Measurements from ENCODE around the gene CYP3A7.

The CYP3A7 gene

GRCh38 chr7:99685129-99685758 is 49.8 kb downstream of the CYP3A7 start:
- no peak for FAIRE-seq

GRCh38 chr7:99679400-99680191 is 55.4 kb downstream of the CYP3A7 start, which contains the start of gene CYP3A5:
TSS of gene CYP3A5 (minus strand) at chr7:99679996. CDS start at chr7:99679896, 100 bp downstream.
- no peak for TF ChIP-seq POLR2A (IDR thresholded peaks at IDR 0.05; ENCODE audit: low read depth, low read length)
- TF ChIP-seq POU2F2 (IDR thresholded peaks at IDR 0.05; ENCODE audit: low read depth, low read length): no peak
- TF ChIP-seq TAF1 (IDR thresholded peaks at IDR 0.05; ENCODE audit: low read depth, low read length): no peak
- no peak for TF ChIP-seq SPI1 (IDR thresholded peaks at IDR 0.05; ENCODE audit: low read depth, low read length)
- no peak for TF ChIP-seq POLR2AphosphoS5 (IDR thresholded peaks at IDR 0.05; ENCODE audit: low read depth, low read length)
- TF ChIP-seq PAX5 (IDR thresholded peaks at IDR 0.05; ENCODE audit: insufficient read depth, low read length, severe bottlenecking): no peak
- no peak for FAIRE-seq
- DNase-seq (ENCODE audit: insufficient read length, low spot score): no peak

More at GRCh38 chr7:99685129-99685758, 49.8 kb downstream of the CYP3A7 start:
- no peak for DNase-seq (ENCODE audit: insufficient read length, low spot score)
- TF ChIP-seq PAX5 (IDR thresholded peaks at IDR 0.05; ENCODE audit: insufficient read depth, low read length, severe bottlenecking) (no peak), SPI1 (IDR thresholded peaks at IDR 0.05; ENCODE audit: low read depth, low read length) (no peak), POLR2AphosphoS5 (IDR thresholded peaks at IDR 0.05; ENCODE audit: low read depth, low read length) (no peak), POU2F2 (IDR thresholded peaks at IDR 0.05; ENCODE audit: low read depth, low read length) (no peak), TAF1 (IDR thresholded peaks at IDR 0.05; ENCODE audit: low read depth, low read length) (no peak), POLR2A (IDR thresholded peaks at IDR 0.05; ENCODE audit: low read depth, low read length) (no peak)

GRCh38 chr7:99679032-99679399 is 56.0 kb downstream of the CYP3A7 start:
- TF ChIP-seq POU2F2 (IDR thresholded peaks at IDR 0.05; ENCODE audit: low read depth, low read length): no peak
- TF ChIP-seq TAF1 (IDR thresholded peaks at IDR 0.05; ENCODE audit: low read depth, low read length): no peak
- no peak for TF ChIP-seq SPI1 (IDR thresholded peaks at IDR 0.05; ENCODE audit: low read depth, low read length)
- no peak for TF ChIP-seq PAX5 (IDR thresholded peaks at IDR 0.05; ENCODE audit: insufficient read depth, low read length, severe bottlenecking)
- no peak for TF ChIP-seq POLR2A (IDR thresholded peaks at IDR 0.05; ENCODE audit: low read depth, low read length)
- TF ChIP-seq POLR2AphosphoS5 (IDR thresholded peaks at IDR 0.05; ENCODE audit: low read depth, low read length): no peak
- FAIRE-seq: no peak
- DNase-seq (ENCODE audit: insufficient read length, low spot score): no peak

- FAIRE-seq (no peak), DNase-seq (ENCODE audit: insufficient read length, low spot score) (no peak)
- TF ChIP-seq TAF1 (IDR thresholded peaks at IDR 0.05; ENCODE audit: low read depth, low read length): no peak
- TF ChIP-seq SPI1 (IDR thresholded peaks at IDR 0.05; ENCODE audit: low read depth, low read length): no peak
- TF ChIP-seq PAX5 (IDR thresholded peaks at IDR 0.05; ENCODE audit: insufficient read depth, low read length, severe bottlenecking): no peak
- no peak for TF ChIP-seq POLR2A (IDR thresholded peaks at IDR 0.05; ENCODE audit: low read depth, low read length)
- TF ChIP-seq POU2F2 (IDR thresholded peaks at IDR 0.05; ENCODE audit: low read depth, low read length): no peak
- no peak for TF ChIP-seq POLR2AphosphoS5 (IDR thresholded peaks at IDR 0.05; ENCODE audit: low read depth, low read length)
Measured at GRCh38 chr7:99677648-99678045, 57.3 kb downstream of the CYP3A7 start.

GRCh38 chr7:99677013-99677647 is 57.9 kb downstream of the CYP3A7 start:
- TF ChIP-seq SPI1 (IDR thresholded peaks at IDR 0.05; ENCODE audit: low read depth, low read length) (no peak), POLR2A (IDR thresholded peaks at IDR 0.05; ENCODE audit: low read depth, low read length) (no peak), TAF1 (IDR thresholded peaks at IDR 0.05; ENCODE audit: low read depth, low read length) (no peak), POU2F2 (IDR thresholded peaks at IDR 0.05; ENCODE audit: low read depth, low read length) (no peak), PAX5 (IDR thresholded peaks at IDR 0.05; ENCODE audit: insufficient read depth, low read length, severe bottlenecking) (no peak)
- FAIRE-seq: no peak
- no peak for DNase-seq (ENCODE audit: insufficient read length, low spot score)

- FAIRE-seq (no peak), DNase-seq (ENCODE audit: insufficient read length, low spot score) (no peak)
- TF ChIP-seq POU2F2 (IDR thresholded peaks at IDR 0.05; ENCODE audit: low read depth, low read length): no peak
- no peak for TF ChIP-seq SPI1 (IDR thresholded peaks at IDR 0.05; ENCODE audit: low read depth, low read length)
- no peak for TF ChIP-seq POLR2A (IDR thresholded peaks at IDR 0.05; ENCODE audit: low read depth, low read length)
- no peak for TF ChIP-seq POLR2AphosphoS5 (IDR thresholded peaks at IDR 0.05; ENCODE audit: low read depth, low read length)
- no peak for TF ChIP-seq PAX5 (IDR thresholded peaks at IDR 0.05; ENCODE audit: insufficient read depth, low read length, severe bottlenecking)
- TF ChIP-seq TAF1 (IDR thresholded peaks at IDR 0.05; ENCODE audit: low read depth, low read length): no peak
Measured at GRCh38 chr7:99674995-99675742, 59.8 kb downstream of the CYP3A7 start.

- no peak for TF ChIP-seq SPI1 (IDR thresholded peaks at IDR 0.05; ENCODE audit: low read depth, low read length)
- TF ChIP-seq POLR2A (IDR thresholded peaks at IDR 0.05; ENCODE audit: low read depth, low read length): no peak
- TF ChIP-seq TAF1 (IDR thresholded peaks at IDR 0.05; ENCODE audit: low read depth, low read length): no peak
- TF ChIP-seq POLR2AphosphoS5 (IDR thresholded peaks at IDR 0.05; ENCODE audit: low read depth, low read length): no peak
- no peak for TF ChIP-seq PAX5 (IDR thresholded peaks at IDR 0.05; ENCODE audit: insufficient read depth, low read length, severe bottlenecking)
- no peak for TF ChIP-seq POU2F2 (IDR thresholded peaks at IDR 0.05; ENCODE audit: low read depth, low read length)
- DNase-seq (ENCODE audit: insufficient read length, low spot score) (no peak), FAIRE-seq (no peak)
Measured at GRCh38 chr7:99672573-99672972, 62.4 kb downstream of the CYP3A7 start.

GRCh38 chr7:99669782-99670181 is 65.2 kb downstream of the CYP3A7 start:
- TF ChIP-seq TAF1 (IDR thresholded peaks at IDR 0.05; ENCODE audit: low read depth, low read length): no peak
- TF ChIP-seq POLR2A (IDR thresholded peaks at IDR 0.05; ENCODE audit: low read depth, low read length): no peak
- no peak for TF ChIP-seq SPI1 (IDR thresholded peaks at IDR 0.05; ENCODE audit: low read depth, low read length)
- no peak for TF ChIP-seq PAX5 (IDR thresholded peaks at IDR 0.05; ENCODE audit: insufficient read depth, low read length, severe bottlenecking)
- TF ChIP-seq POLR2AphosphoS5 (IDR thresholded peaks at IDR 0.05; ENCODE audit: low read depth, low read length): no peak
- no peak for TF ChIP-seq POU2F2 (IDR thresholded peaks at IDR 0.05; ENCODE audit: low read depth, low read length)
- FAIRE-seq (no peak), DNase-seq (ENCODE audit: insufficient read length, low spot score) (no peak)
